ENCODE measurements around the gene NDUFB7. TPM values are rescaled to one million over a fixed set of nuclear protein-coding genes. Genes with fewer than 3 reads are reported as not detected.

NDUFB7 gene
- total RNA-seq, 1 experiment from 2014 or later, result 254 TPM

DNA sequence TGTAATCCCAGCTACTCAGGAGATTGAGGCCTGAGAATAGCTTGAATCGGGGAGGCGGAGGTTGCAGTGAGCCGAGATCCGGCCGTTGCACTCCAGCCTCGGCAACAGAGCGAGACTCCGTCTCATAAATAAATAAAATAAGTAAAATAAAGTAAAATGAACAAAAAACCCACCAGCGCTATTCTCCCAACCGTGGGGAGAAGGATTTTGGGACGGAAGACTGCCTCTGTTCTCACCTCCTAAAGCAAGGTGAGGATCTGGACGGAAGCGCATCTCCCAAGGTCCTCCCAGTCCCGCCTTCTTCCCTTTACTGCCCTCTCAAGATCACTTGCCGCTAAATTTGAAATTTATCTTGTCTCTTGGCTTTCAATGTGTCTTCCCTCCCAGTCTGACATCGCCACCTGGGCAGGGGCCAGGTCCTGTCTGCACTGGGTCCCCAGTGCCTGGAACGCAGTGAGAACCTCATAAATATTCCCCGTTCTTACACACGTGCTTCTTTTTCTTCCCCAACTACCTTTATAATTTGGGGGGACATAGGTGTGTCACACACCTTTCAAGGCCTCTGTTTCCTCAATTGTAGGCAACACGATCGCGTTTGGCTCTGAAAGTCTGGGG lies 52.5 kb downstream of the NDUFB7 start:
- POLR2A ChIA-PET, result interaction anchor here (0.7 to 1.3 kb wide), 2 partner anchors 17 to 19 kb away, joined by 3 read pairs; no protein-coding TSS in a partner anchor
- Mint-ChIP-seq H3K4me3 (peak overlapping the region; percentile 71), H3K27me3 (ENCODE audit: low read depth) (no peaks in the 10 kb centered on the region), H3K9me3 (no peaks in the 10 kb centered on the region), H3K4me1 (peaks cover 27% of the 10 kb centered on the region), H3K27ac (peak overlapping the region; percentile 96), H3K36me3 (peaks cover 25% of the 10 kb centered on the region)
- TF ChIP-seq, protein P1, sequence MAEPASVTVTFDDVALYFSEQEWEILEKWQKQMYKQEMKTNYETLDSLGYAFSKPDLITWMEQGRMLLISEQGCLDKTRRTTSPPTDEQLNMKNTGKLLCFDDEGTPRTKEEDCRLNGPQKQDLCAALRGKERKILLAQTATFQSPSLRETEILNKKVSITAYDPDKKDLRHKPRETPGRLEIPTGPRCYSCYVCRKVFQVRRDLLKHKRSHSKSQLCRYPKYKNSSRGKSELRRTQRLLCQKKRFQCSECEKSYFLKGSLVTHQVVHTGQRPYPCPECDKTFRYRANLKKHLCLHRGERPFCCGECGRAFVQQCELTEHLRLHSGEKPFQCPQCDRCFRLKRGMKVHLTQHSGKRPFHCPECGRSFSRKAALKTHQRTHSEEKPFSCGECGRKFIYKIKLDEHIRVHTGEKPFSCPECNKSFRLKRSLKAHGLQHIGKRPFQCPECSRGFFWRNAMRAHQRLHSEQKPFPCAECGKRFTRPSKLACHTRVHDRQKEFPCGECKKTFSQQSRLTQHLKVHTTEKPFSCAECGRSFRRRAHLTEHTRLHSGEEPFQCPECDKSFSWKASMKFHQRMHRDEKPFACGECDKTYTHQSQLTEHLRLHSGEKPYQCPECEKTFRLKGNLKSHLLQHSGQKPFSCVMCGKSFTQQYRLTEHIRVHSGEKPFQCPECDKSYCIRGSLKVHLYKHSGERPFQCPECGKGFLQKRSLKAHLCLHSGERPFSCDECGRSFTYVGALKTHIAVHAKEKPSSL (CRISPR knock-in tag; conservative IDR thresholded peaks at IDR 0.05), result no peak
- TF ChIP-seq ZNF416 (CRISPR knock-in tag; IDR thresholded peaks at IDR 0.05), result no peak
- TF ChIP-seq, protein P2, sequence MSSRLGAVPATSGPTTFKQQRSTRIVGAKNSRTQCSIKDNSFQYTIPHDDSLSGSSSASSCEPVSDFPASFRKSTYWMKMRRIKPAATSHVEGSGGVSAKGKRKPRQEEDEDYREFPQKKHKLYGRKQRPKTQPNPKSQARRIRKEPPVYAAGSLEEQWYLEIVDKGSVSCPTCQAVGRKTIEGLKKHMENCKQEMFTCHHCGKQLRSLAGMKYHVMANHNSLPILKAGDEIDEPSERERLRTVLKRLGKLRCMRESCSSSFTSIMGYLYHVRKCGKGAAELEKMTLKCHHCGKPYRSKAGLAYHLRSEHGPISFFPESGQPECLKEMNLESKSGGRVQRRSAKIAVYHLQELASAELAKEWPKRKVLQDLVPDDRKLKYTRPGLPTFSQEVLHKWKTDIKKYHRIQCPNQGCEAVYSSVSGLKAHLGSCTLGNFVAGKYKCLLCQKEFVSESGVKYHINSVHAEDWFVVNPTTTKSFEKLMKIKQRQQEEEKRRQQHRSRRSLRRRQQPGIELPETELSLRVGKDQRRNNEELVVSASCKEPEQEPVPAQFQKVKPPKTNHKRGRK (CRISPR knock-in tag; IDR thresholded peaks at IDR 0.05; ENCODE audit: borderline replicate concordance), result no peak
- TF ChIP-seq RORB (CRISPR knock-in tag; IDR thresholded peaks at IDR 0.05), result no peak
- no peak for TF ChIP-seq CBFB (CRISPR knock-in tag; IDR thresholded peaks at IDR 0.05; ENCODE audit: low read depth)
- TF ChIP-seq, protein P3, sequence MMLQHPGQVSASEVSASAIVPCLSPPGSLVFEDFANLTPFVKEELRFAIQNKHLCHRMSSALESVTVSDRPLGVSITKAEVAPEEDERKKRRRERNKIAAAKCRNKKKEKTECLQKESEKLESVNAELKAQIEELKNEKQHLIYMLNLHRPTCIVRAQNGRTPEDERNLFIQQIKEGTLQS (CRISPR knock-in tag; conservative IDR thresholded peaks at IDR 0.05), result no peak
- TF ChIP-seq ZNF396 (CRISPR knock-in tag; IDR thresholded peaks at IDR 0.05; ENCODE audit: borderline replicate concordance), result no peak
- no peak for TF ChIP-seq IRF2 (CRISPR knock-in tag; IDR thresholded peaks at IDR 0.05; ENCODE audit: borderline replicate concordance, low read depth)
- TF ChIP-seq, protein P4, sequence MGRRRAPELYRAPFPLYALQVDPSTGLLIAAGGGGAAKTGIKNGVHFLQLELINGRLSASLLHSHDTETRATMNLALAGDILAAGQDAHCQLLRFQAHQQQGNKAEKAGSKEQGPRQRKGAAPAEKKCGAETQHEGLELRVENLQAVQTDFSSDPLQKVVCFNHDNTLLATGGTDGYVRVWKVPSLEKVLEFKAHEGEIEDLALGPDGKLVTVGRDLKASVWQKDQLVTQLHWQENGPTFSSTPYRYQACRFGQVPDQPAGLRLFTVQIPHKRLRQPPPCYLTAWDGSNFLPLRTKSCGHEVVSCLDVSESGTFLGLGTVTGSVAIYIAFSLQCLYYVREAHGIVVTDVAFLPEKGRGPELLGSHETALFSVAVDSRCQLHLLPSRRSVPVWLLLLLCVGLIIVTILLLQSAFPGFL (CRISPR knock-in tag; IDR thresholded peaks at IDR 0.05; ENCODE audit: borderline replicate concordance), result no peak
- TF ChIP-seq ZNF317 (CRISPR knock-in tag; IDR thresholded peaks at IDR 0.05; ENCODE audit: borderline replicate concordance, low read depth), result no peak
- TF ChIP-seq MXD4 (CRISPR knock-in tag; IDR thresholded peaks at IDR 0.05; ENCODE audit: borderline replicate concordance), result no peak
- no peak; the same call in 1 of the 2 replicates for TF ChIP-seq SP1 (CRISPR knock-in tag; conservative IDR thresholded peaks at IDR 0.05)
- CTCF ChIA-PET, result interaction anchor here (1.5 kb wide), 1 partner anchor 9 kb away, joined by 3 read pairs; no protein-coding TSS in a partner anchor
- ATAC-seq (no peak), DNase-seq (ENCODE audit: low spot score) (no peak)

DNA sequence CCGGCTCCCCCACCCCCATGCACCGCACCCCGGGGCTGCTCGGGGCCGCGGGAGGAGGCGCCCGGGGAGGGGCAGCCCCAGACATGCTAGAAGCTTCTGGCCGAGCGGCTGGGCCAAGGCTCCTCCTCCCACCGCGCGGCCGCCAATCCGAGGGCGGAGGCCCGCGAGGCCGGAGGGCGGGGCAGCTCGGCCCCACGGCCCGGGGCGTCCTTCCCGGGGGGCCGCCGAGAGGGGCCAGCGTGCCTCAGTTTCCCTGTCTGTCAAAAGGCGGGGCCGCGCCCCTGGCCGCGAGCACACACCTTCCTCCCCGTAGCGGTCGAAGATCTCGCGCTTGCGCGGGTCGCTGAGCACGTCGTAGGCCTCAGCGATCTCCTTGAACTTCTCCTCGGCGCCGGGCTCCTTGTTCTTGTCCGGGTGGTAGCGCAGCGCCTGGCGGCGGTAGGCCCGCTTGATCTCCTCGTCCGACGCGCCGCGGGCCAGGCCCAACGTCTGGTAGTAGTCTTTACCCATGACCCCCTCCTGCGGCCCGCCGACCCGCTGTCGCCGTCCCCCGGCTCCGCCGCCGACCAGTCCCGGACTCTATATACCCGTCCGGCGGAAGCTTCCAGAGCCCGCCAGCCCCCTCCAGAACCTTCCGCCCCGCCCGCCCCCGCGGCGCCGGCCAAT lies 53.9 kb downstream of the NDUFB7 start, which contains the start of gene DNAJB1:
Gene DNAJB1 (minus strand): TSS at position 558 of the 666 bp plus-strand sequence. CDS start 48 bp downstream, at position 510.
- H3K4me1 Mint-ChIP-seq, result peaks cover 27% of the 10 kb centered on the region
- peak; percentile 77 for ATAC-seq
- POLR2A ChIA-PET, result interaction anchor here (0.5 to 1.5 kb wide), 14 partner anchors 10 to 706 kb away, joined by 3 to 6 read pairs (median 4); partner anchors contain the start of genes GIPC1 and NDUFB7
- TF ChIP-seq, protein P5, sequence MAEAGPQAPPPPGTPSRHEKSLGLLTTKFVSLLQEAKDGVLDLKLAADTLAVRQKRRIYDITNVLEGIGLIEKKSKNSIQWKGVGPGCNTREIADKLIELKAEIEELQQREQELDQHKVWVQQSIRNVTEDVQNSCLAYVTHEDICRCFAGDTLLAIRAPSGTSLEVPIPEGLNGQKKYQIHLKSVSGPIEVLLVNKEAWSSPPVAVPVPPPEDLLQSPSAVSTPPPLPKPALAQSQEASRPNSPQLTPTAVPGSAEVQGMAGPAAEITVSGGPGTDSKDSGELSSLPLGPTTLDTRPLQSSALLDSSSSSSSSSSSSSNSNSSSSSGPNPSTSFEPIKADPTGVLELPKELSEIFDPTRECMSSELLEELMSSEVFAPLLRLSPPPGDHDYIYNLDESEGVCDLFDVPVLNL (CRISPR knock-in tag; IDR thresholded peaks at IDR 0.05; ENCODE audit: borderline replicate concordance, low read depth), result 0 out of 2 replicates have a peak, but pooled peaks have one; percentile 12
- no peak for TF ChIP-seq ZNF219 (CRISPR knock-in tag; IDR thresholded peaks at IDR 0.05; ENCODE audit: borderline replicate concordance)
- 0 out of 2 replicates have a peak, but pooled peaks have one; percentile 46 for TF ChIP-seq TEAD4 (CRISPR knock-in tag; IDR thresholded peaks at IDR 0.05)
- TF ChIP-seq ETV6 (CRISPR knock-in tag; IDR thresholded peaks at IDR 0.05), result peak; percentile 35; the same call in 1 of the 2 replicates
- TF ChIP-seq, protein P6, sequence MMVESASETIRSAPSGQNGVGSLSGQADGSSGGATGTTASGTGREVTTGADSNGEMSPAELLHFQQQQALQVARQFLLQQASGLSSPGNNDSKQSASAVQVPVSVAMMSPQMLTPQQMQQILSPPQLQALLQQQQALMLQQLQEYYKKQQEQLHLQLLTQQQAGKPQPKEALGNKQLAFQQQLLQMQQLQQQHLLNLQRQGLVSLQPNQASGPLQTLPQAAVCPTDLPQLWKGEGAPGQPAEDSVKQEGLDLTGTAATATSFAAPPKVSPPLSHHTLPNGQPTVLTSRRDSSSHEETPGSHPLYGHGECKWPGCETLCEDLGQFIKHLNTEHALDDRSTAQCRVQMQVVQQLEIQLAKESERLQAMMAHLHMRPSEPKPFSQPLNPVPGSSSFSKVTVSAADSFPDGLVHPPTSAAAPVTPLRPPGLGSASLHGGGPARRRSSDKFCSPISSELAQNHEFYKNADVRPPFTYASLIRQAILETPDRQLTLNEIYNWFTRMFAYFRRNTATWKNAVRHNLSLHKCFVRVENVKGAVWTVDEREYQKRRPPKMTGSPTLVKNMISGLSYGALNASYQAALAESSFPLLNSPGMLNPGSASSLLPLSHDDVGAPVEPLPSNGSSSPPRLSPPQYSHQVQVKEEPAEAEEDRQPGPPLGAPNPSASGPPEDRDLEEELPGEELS (CRISPR knock-in tag; IDR thresholded peaks at IDR 0.05), result peak; percentile 63; the same call in 1 of the 2 replicates
- TF ChIP-seq, protein P7, sequence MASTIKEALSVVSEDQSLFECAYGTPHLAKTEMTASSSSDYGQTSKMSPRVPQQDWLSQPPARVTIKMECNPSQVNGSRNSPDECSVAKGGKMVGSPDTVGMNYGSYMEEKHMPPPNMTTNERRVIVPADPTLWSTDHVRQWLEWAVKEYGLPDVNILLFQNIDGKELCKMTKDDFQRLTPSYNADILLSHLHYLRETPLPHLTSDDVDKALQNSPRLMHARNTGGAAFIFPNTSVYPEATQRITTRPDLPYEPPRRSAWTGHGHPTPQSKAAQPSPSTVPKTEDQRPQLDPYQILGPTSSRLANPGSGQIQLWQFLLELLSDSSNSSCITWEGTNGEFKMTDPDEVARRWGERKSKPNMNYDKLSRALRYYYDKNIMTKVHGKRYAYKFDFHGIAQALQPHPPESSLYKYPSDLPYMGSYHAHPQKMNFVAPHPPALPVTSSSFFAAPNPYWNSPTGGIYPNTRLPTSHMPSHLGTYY (CRISPR knock-in tag; IDR thresholded peaks at IDR 0.05), result no peak
- TF ChIP-seq JUN (CRISPR knock-in tag; IDR thresholded peaks at IDR 0.05), result peak; percentile 76; the same call in 1 of the 2 replicates
- TF ChIP-seq, protein P8, sequence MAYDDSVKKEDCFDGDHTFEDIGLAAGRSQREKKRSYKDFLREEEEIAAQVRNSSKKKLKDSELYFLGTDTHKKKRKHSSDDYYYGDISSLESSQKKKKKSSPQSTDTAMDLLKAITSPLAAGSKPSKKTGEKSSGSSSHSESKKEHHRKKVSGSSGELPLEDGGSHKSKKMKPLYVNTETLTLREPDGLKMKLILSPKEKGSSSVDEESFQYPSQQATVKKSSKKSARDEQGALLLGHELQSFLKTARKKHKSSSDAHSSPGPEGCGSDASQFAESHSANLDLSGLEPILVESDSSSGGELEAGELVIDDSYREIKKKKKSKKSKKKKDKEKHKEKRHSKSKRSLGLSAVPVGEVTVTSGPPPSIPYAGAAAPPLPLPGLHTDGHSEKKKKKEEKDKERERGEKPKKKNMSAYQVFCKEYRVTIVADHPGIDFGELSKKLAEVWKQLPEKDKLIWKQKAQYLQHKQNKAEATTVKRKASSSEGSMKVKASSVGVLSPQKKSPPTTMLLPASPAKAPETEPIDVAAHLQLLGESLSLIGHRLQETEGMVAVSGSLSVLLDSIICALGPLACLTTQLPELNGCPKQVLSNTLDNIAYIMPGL (CRISPR knock-in tag; IDR thresholded peaks at IDR 0.05), result peak; percentile 86
- TF ChIP-seq SMAD4 (CRISPR knock-in tag; IDR thresholded peaks at IDR 0.05), result 0 out of 2 replicates have a peak, but pooled peaks have one; percentile 57

More for the DNA sequence above, 53.9 kb downstream of the NDUFB7 start, which contains the start of gene DNAJB1:
- peak; percentile 58 for DNase-seq (ENCODE audit: low spot score)
- peak within 1 kb of the TSS; percentile 94 for H3K27ac Mint-ChIP-seq
- CTCF ChIA-PET, result interaction anchor here (0.6 to 3.8 kb wide), 12 partner anchors 8 to 112 kb away, joined by 3 to 34 read pairs (median 6); partner anchors contain the start of gene GIPC1
- H3K4me3 Mint-ChIP-seq, result peak within 1 kb of the TSS; percentile 92
- no peaks in the 10 kb centered on the region for H3K27me3 Mint-ChIP-seq (ENCODE audit: low read depth)
- no peaks in the 10 kb centered on the region for H3K9me3 Mint-ChIP-seq
- H3K36me3 Mint-ChIP-seq, result peaks cover 25% of the 10 kb centered on the region

Data from WTC11 (cell line).